Gastroesophageal sphincter (tissue), 3 donors: ENCODE measurements around the gene YJU2.

Experiments
- CTCF ChIP-seq, 4 experiments: fragments of 200-600 bp in 2 of 4; fragments of 450-650 bp in 2 of 4; sonication (generic) in 1 of 4; IDR thresholded peaks; one replicate each; pipeline ENCODE4 v1.5.1; 2017 to 2019; ENCODE audit warnings: antibody characterized with exemption in 4 of 4, mild to moderate bottlenecking in 2 of 4, moderate library complexity in 2 of 4
- POLR2A ChIP-seq, 2 donors: fragments of 450-650 bp; IDR thresholded peaks; one replicate each; pipeline ENCODE4 v1.6.1; 2017; ENCODE audit warnings: antibody characterized with exemption in 2 of 2, mild to moderate bottlenecking in 2 of 2, moderate library complexity in 1 of 2
- POLR2AphosphoS5 ChIP-seq: sonication (generic); formaldehyde crosslinking; IDR thresholded peaks from one replicate; pipeline ENCODE4 v1.6.1; 2017; ENCODE audit warnings: antibody characterized with exemption

DNA sequence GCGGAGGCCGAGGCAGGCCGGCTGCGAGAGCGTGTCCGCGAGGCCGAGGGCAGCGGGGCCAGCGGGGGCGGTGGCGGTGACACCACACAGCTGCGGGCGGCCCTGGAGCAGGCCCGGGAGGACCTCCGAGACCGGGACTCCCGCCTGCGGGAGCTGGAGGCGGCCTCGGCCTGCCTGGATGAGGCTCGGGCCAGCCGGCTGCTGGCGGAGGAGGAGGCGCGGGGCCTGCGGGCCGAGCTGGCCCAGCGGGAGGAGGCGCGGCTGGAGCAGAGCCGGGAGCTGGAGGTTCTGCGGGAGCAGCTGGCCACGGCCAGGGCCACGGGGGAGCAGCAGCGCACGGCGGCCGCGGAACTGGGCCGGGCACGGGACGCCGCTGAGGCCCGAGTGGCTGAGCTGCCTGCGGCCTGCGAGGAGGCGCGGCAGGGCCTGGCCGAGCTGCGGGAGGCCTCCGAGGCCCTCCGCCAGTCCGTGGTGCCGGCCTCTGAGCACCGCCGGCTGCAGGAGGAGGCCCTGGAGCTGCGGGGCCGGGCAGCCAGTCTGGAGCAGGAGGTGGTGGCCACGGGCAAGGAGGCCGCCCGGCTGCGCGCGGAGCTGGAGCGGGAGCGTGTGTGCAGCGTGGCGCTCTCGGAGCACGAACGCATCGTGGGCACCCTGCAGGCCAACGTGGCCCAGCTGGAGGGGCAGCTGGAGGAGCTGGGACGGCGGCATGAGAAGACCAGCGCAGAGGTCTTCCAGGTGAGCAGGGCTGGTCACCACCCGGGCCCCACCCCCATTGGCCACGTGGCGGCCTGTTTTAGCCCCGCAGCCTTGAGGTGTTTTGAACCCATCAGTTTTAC is 29.2 kb upstream of the YJU2 start:
- TF ChIP-seq POLR2AphosphoS5 (no peak), POLR2A (IDR thresholded peaks at IDR 0.05) (no peak), CTCF (IDR thresholded peaks at IDR 0.05) (no peak)
